HEK293 (cell line): Measurements from ENCODE around the gene FAM83C.

Experiments
- BCL11A ChIP-seq: fragments of 450-650 bp; formaldehyde crosslinking; IDR thresholded peaks from 2 replicates; pipeline ENCODE4 v1.5.1; 2016; ENCODE audit warnings: low read depth, missing biosample characterization, missing genetic modification characterization
- GLIS1 ChIP-seq: fragments of 450-650 bp; formaldehyde crosslinking; IDR thresholded peaks from 2 replicates; pipeline ENCODE4 v1.5.1; 2016; ENCODE audit warnings: missing biosample characterization, missing genetic modification characterization
- HOXD13 ChIP-seq: sonication (generic); formaldehyde crosslinking; IDR thresholded peaks from 2 replicates; pipeline ENCODE4 v1.8.0; 2022; ENCODE audit warnings: missing genetic modification reagents, borderline replicate concordance
- KLF1 ChIP-seq: fragments of 450-650 bp; formaldehyde crosslinking; IDR thresholded peaks from 2 replicates; pipeline ENCODE4 v1.5.1; 2016; ENCODE audit warnings: missing biosample characterization, missing genetic modification characterization
- KLF8 ChIP-seq: fragments of 450-650 bp; formaldehyde crosslinking; IDR thresholded peaks from 2 replicates; pipeline ENCODE4 v1.5.1; 2016; ENCODE audit warnings: missing biosample characterization, missing genetic modification characterization
- MEIS1 ChIP-seq: sonication (generic); formaldehyde crosslinking; IDR thresholded peaks from 2 replicates; pipeline ENCODE4 v1.8.1; 2022; ENCODE audit warnings: missing genetic modification reagents, mild to moderate bottlenecking, borderline replicate concordance
- SCRT1 ChIP-seq: fragments of 450-650 bp; formaldehyde crosslinking; IDR thresholded peaks from 2 replicates; pipeline ENCODE4 v1.5.1; 2016; ENCODE audit warnings: missing biosample characterization, missing genetic modification characterization, borderline replicate concordance
- SP3 ChIP-seq: fragments of 450-650 bp; formaldehyde crosslinking; IDR thresholded peaks from 2 replicates; pipeline ENCODE4 v1.5.1; 2016; ENCODE audit warnings: missing biosample characterization, missing genetic modification characterization
- TRIM28 ChIP-seq: IDR thresholded peaks from 2 replicates; pipeline ENCODE4 v1.6.1; 2011; ENCODE audit warnings: low read length, control low read depth, borderline replicate concordance
- ZNF112 ChIP-seq: fragments of 450-650 bp; formaldehyde crosslinking; IDR thresholded peaks from 2 replicates; pipeline ENCODE4 v1.5.0; 2017; ENCODE audit warnings: missing biosample characterization, missing genetic modification characterization
- ZNF114 ChIP-seq: fragments of 450-650 bp; formaldehyde crosslinking; IDR thresholded peaks from 2 replicates; pipeline ENCODE4 v1.5.0; 2017; ENCODE audit warnings: missing biosample characterization, missing genetic modification characterization
- ZNF138 ChIP-seq: fragments of 450-650 bp; formaldehyde crosslinking; IDR thresholded peaks from 2 replicates; pipeline ENCODE4 v1.5.1; 2016; ENCODE audit warnings: missing biosample characterization, missing genetic modification characterization, borderline replicate concordance
- ZNF16 ChIP-seq: fragments of 450-650 bp; formaldehyde crosslinking; IDR thresholded peaks from 2 replicates; pipeline ENCODE4 v1.5.1; 2016; ENCODE audit warnings: low read depth, missing biosample characterization, missing genetic modification characterization
- ZNF184 ChIP-seq: fragments of 450-650 bp; IDR thresholded peaks from 2 replicates; pipeline ENCODE4 v1.5.1; 2018; ENCODE audit warnings: missing biosample characterization, mild to moderate bottlenecking, missing genetic modification characterization
- ZNF366 ChIP-seq: fragments of 450-650 bp; formaldehyde crosslinking; conservative IDR thresholded peaks from 2 replicates; pipeline ENCODE4 v1.5.1; 2016; ENCODE audit warnings: missing biosample characterization, missing genetic modification characterization
- ZNF394 ChIP-seq: fragments of 450-650 bp; formaldehyde crosslinking; IDR thresholded peaks from 2 replicates; pipeline ENCODE4 v1.5.1; 2016; ENCODE audit warnings: missing biosample characterization, missing genetic modification characterization, mild to moderate bottlenecking, moderate library complexity, borderline replicate concordance
- ZNF398 ChIP-seq: fragments of 450-650 bp; formaldehyde crosslinking; IDR thresholded peaks from 2 replicates; pipeline ENCODE4 v1.5.1; 2017; ENCODE audit warnings: missing biosample characterization, missing genetic modification characterization
- ZNF624 ChIP-seq: fragments of 450-650 bp; formaldehyde crosslinking; IDR thresholded peaks from 2 replicates; pipeline ENCODE4 v1.5.1; 2017; ENCODE audit warnings: missing biosample characterization, missing genetic modification characterization
- ZNF626 ChIP-seq: fragments of 450-650 bp; sonication (Bioruptor Pico); formaldehyde crosslinking; IDR thresholded peaks from 2 replicates; pipeline ENCODE4 v1.5.1; 2018; ENCODE audit warnings: missing biosample characterization, missing genetic modification characterization, inconsistent platforms
- ZNF629 ChIP-seq: fragments of 450-650 bp; formaldehyde crosslinking; IDR thresholded peaks from 2 replicates; pipeline ENCODE4 v1.5.1; 2017; ENCODE audit warnings: missing biosample characterization, missing genetic modification characterization
- ZNF654 ChIP-seq: fragments of 450-650 bp; formaldehyde crosslinking; IDR thresholded peaks from 2 replicates; pipeline ENCODE4 v1.5.1; 2016; ENCODE audit warnings: low read depth, missing biosample characterization, missing genetic modification characterization
- ZNF768 ChIP-seq: fragments of 450-650 bp; formaldehyde crosslinking; IDR thresholded peaks from 2 replicates; pipeline ENCODE4 v1.5.1; 2018; ENCODE audit warnings: missing biosample characterization, mild to moderate bottlenecking, missing genetic modification characterization
- ZNF776 ChIP-seq: fragments of 450-650 bp; formaldehyde crosslinking; IDR thresholded peaks from 2 replicates; pipeline ENCODE4 v1.5.0; 2017; ENCODE audit warnings: missing biosample characterization, missing genetic modification characterization, borderline replicate concordance
- ZNF777 ChIP-seq: fragments of 450-650 bp; formaldehyde crosslinking; IDR thresholded peaks from 2 replicates; pipeline ENCODE4 v1.5.1; 2017; ENCODE audit warnings: missing biosample characterization, missing genetic modification characterization, borderline replicate concordance
- ZNF792 ChIP-seq: fragments of 450-650 bp; formaldehyde crosslinking; IDR thresholded peaks from 2 replicates; pipeline ENCODE4 v1.5.1; 2016; ENCODE audit warnings: missing biosample characterization, missing genetic modification characterization
- ZSCAN30 ChIP-seq: fragments of 450-650 bp; IDR thresholded peaks from 2 replicates; pipeline ENCODE4 v1.5.1; 2018; ENCODE audit warnings: missing biosample characterization, mild to moderate bottlenecking, missing genetic modification characterization, moderate library complexity
- TF ChIP-seq, protein P1 (sequence below): fragments of 450-650 bp; formaldehyde crosslinking; IDR thresholded peaks from 2 replicates; pipeline ENCODE4 v1.5.1; 2017; ENCODE audit warnings: missing biosample characterization, mild to moderate bottlenecking, missing genetic modification characterization, moderate library complexity
- TF ChIP-seq, protein P2 (sequence below): fragments of 450-650 bp; formaldehyde crosslinking; IDR thresholded peaks from 2 replicates; pipeline ENCODE4 v1.5.1; 2017; ENCODE audit warnings: missing biosample characterization, missing genetic modification characterization
- TF ChIP-seq, protein P3 (sequence below): fragments of 450-650 bp; IDR thresholded peaks from 2 replicates; pipeline ENCODE4 v1.5.1; 2018; ENCODE audit warnings: missing biosample characterization, missing genetic modification characterization
- TF ChIP-seq, protein P4 (sequence below): fragments of 450-650 bp; formaldehyde crosslinking; IDR thresholded peaks from 2 replicates; pipeline ENCODE4 v1.5.1; 2016; ENCODE audit warnings: missing biosample characterization, missing genetic modification characterization
- TF ChIP-seq, protein P5 (sequence below): fragments of 450-650 bp; formaldehyde crosslinking; IDR thresholded peaks from 2 replicates; pipeline ENCODE4 v1.5.1; 2016; ENCODE audit warnings: missing biosample characterization, missing genetic modification characterization

FAM83C gene

DNA sequence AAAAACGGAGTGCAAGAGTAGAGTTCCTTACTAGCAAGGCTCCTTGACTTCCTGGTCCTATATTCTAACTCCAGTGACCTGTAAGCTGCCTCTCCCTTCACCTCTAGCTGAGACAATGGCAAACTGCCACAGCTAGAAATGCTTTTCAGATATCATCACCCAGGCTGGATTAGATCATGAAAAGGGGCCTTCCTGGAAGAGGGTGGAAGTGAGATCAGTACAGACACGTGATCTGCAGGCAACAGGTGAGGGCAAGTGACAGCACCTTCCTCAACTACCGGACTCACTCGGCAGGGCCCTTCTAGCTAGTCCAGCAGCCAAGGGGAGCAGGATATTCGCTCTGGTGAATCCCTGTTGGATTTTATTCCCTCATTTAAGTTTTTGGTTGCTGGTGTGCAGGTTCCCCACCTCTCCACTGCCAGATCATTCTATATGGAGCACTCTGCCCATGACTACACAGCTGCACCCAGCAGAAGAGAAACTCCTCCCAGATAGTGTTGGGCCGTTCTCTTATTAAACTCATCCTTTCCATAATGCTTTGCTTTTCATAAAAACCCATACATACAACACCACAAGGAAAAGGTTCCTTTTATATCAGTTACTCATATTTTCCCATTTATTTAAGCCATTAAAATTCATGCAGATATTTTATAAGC lies 26.4 kb upstream of the FAM83C start (continued):
- TF ChIP-seq GLIS1 (tag by site-specific recombination) = peak; percentile 87
- no peak for TF ChIP-seq HOXD13
- TF ChIP-seq SP3 (tag by site-specific recombination) = 0 out of 2 replicates have a peak, but pooled peaks have one; percentile 4
- TF ChIP-seq ZNF624 (tag by site-specific recombination) = no peak
- TF ChIP-seq ZNF16 (tag by site-specific recombination) = no peak
- TF ChIP-seq ZNF776 (tag by site-specific recombination) = no peak
- TF ChIP-seq, protein P1, sequence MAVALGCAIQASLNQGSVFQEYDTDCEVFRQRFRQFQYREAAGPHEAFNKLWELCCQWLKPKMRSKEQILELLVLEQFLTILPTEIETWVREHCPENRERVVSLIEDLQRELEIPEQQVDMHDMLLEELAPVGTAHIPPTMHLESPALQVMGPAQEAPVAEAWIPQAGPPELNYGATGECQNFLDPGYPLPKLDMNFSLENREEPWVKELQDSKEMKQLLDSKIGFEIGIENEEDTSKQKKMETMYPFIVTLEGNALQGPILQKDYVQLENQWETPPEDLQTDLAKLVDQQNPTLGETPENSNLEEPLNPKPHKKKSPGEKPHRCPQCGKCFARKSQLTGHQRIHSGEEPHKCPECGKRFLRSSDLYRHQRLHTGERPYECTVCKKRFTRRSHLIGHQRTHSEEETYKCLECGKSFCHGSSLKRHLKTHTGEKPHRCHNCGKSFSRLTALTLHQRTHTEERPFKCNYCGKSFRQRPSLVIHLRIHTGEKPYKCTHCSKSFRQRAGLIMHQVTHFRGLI (tag by site-specific recombination) = no peak
- TF ChIP-seq ZNF394 (tag by site-specific recombination) = peak; percentile 37; the same call in 1 of the 2 replicates
- TF ChIP-seq, protein P2, sequence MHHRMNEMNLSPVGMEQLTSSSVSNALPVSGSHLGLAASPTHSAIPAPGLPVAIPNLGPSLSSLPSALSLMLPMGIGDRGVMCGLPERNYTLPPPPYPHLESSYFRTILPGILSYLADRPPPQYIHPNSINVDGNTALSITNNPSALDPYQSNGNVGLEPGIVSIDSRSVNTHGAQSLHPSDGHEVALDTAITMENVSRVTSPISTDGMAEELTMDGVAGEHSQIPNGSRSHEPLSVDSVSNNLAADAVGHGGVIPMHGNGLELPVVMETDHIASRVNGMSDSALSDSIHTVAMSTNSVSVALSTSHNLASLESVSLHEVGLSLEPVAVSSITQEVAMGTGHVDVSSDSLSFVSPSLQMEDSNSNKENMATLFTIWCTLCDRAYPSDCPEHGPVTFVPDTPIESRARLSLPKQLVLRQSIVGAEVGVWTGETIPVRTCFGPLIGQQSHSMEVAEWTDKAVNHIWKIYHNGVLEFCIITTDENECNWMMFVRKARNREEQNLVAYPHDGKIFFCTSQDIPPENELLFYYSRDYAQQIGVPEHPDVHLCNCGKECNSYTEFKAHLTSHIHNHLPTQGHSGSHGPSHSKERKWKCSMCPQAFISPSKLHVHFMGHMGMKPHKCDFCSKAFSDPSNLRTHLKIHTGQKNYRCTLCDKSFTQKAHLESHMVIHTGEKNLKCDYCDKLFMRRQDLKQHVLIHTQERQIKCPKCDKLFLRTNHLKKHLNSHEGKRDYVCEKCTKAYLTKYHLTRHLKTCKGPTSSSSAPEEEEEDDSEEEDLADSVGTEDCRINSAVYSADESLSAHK (tag by site-specific recombination) = peak; percentile 19; the same call in 1 of the 2 replicates
- TF ChIP-seq KLF8 (tag by site-specific recombination) = peak; percentile 88
- TF ChIP-seq, protein P3, sequence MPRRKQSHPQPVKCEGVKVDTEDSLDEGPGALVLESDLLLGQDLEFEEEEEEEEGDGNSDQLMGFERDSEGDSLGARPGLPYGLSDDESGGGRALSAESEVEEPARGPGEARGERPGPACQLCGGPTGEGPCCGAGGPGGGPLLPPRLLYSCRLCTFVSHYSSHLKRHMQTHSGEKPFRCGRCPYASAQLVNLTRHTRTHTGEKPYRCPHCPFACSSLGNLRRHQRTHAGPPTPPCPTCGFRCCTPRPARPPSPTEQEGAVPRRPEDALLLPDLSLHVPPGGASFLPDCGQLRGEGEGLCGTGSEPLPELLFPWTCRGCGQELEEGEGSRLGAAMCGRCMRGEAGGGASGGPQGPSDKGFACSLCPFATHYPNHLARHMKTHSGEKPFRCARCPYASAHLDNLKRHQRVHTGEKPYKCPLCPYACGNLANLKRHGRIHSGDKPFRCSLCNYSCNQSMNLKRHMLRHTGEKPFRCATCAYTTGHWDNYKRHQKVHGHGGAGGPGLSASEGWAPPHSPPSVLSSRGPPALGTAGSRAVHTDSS (tag by site-specific recombination) = no peak
- TF ChIP-seq ZNF366 (tag by site-specific recombination) = peak; percentile 84
- TF ChIP-seq ZSCAN30 (tag by site-specific recombination) = no peak
- TF ChIP-seq ZNF626 (tag by site-specific recombination) = no peak
- TF ChIP-seq SCRT1 (tag by site-specific recombination) = peak; percentile 99
- peak; percentile 42; the same call in 1 of the 2 replicates for TF ChIP-seq ZNF398
- TF ChIP-seq ZNF792 (tag by site-specific recombination) = no peak
- TF ChIP-seq ZNF112 (tag by site-specific recombination) = no peak
- no peak for TF ChIP-seq TRIM28
- TF ChIP-seq, protein P4, sequence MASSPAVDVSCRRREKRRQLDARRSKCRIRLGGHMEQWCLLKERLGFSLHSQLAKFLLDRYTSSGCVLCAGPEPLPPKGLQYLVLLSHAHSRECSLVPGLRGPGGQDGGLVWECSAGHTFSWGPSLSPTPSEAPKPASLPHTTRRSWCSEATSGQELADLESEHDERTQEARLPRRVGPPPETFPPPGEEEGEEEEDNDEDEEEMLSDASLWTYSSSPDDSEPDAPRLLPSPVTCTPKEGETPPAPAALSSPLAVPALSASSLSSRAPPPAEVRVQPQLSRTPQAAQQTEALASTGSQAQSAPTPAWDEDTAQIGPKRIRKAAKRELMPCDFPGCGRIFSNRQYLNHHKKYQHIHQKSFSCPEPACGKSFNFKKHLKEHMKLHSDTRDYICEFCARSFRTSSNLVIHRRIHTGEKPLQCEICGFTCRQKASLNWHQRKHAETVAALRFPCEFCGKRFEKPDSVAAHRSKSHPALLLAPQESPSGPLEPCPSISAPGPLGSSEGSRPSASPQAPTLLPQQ (tag by site-specific recombination) = 0 out of 2 replicates have a peak, but pooled peaks have one; percentile 35
- TF ChIP-seq, protein P5, sequence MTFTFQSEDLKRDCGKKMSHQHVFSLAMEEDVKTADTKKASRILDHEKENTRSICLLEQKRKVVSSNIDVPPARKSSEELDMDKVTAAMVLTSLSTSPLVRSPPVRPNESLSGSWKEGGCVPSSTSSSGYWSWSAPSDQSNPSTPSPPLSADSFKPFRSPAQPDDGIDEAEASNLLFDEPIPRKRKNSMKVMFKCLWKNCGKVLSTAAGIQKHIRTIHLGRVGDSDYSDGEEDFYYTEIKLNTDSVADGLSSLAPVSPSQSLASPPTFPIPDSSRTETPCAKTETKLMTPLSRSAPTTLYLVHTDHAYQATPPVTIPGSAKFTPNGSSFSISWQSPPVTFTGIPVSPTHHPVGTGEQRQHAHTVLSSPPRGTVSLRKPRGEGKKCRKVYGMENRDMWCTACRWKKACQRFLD (tag by site-specific recombination) = no peak
- peak; percentile 80 for TF ChIP-seq ZNF629 (tag by site-specific recombination)
- no peak for TF ChIP-seq MEIS1 (CRISPR knock-in tag)
- no peak for TF ChIP-seq ZNF184
- TF ChIP-seq ZNF654 (tag by site-specific recombination) = no peak
- peak; percentile 84; the same call in 1 of the 2 replicates for TF ChIP-seq BCL11A (tag by site-specific recombination)
- TF ChIP-seq ZNF138 (tag by site-specific recombination) = no peak
- TF ChIP-seq ZNF777 (tag by site-specific recombination) = no peak
- TF ChIP-seq KLF1 (tag by site-specific recombination) = 0 out of 2 replicates have a peak, but pooled peaks have one; percentile 27
- TF ChIP-seq ZNF114 = no peak
- no peak for TF ChIP-seq ZNF768
